Activated T-cell treated with anti-CD3 and anti-CD28 coated beads, Interleukin-2, amount 50 U/mL, for 72 hours (primary cell): ENCODE data around the gene ZNRF3. TPM values are rescaled to one million over a fixed set of nuclear protein-coding genes. Genes with fewer than 3 reads are reported as not detected.
"Not testable (repeated sequence)": the region's sequence is repeated elsewhere in the genome, so short reads cannot be mapped to it uniquely, and the experiment has no call there.

Experiments
- ATAC-seq, 2 donors: fragments of 150-1000 bp; cut with Tn5 transposase; replicated peaks in 1 of 2; 2 replicates each; pipeline ENCODE4 v1.10.0; 2021; ENCODE audit warnings: moderate library complexity in 2 of 2, mild to moderate bottlenecking in 1 of 2
- DNase-seq, 2 donors: peaks; one replicate each; pipeline ENCODE4 v3.0.0; 2021 to 2022; ENCODE audit warnings: mixed read lengths in 1 of 2
- H3K27ac Mint-ChIP-seq: one replicate; pipeline ENCODE4 v1.8.0; 2022; ENCODE audit warnings: mild to moderate bottlenecking, moderate library complexity, mixed read lengths
- H3K27me3 Mint-ChIP-seq: one replicate; pipeline ENCODE4 v1.8.0; 2022; ENCODE audit warnings: low read depth, mixed read lengths
- H3K36me3 Mint-ChIP-seq, 2 donors: one replicate each; pipeline ENCODE4 v1.8.0; 2022; ENCODE audit warnings: mixed read lengths in 2 of 2, mild to moderate bottlenecking in 1 of 2; ENCODE audit not compliant: insufficient read depth in 2 of 2
- H3K4me1 Mint-ChIP-seq: one replicate; pipeline ENCODE4 v1.8.0; 2022; ENCODE audit warnings: low read depth, mixed read lengths
- H3K4me3 Mint-ChIP-seq, 2 donors: one replicate each; pipeline ENCODE4 v1.8.0; 2022; ENCODE audit warnings: mild to moderate bottlenecking in 2 of 2, mixed read lengths in 2 of 2, moderate library complexity in 2 of 2
- H3K9me3 Mint-ChIP-seq, 2 donors: one replicate each; pipeline ENCODE4 v1.8.0; 2022; ENCODE audit warnings: mixed read lengths in 2 of 2
- total RNA-seq, 2 donors: library from RNA; stranded (reverse); gene quantifications; one replicate each; pipeline ENCODE4 v1.2.3, GENCODE V29; 2022

Gene ZNRF3
- total RNA-seq, 2 donors from 2014 or later = 0.86 to 0.94 TPM

DNA sequence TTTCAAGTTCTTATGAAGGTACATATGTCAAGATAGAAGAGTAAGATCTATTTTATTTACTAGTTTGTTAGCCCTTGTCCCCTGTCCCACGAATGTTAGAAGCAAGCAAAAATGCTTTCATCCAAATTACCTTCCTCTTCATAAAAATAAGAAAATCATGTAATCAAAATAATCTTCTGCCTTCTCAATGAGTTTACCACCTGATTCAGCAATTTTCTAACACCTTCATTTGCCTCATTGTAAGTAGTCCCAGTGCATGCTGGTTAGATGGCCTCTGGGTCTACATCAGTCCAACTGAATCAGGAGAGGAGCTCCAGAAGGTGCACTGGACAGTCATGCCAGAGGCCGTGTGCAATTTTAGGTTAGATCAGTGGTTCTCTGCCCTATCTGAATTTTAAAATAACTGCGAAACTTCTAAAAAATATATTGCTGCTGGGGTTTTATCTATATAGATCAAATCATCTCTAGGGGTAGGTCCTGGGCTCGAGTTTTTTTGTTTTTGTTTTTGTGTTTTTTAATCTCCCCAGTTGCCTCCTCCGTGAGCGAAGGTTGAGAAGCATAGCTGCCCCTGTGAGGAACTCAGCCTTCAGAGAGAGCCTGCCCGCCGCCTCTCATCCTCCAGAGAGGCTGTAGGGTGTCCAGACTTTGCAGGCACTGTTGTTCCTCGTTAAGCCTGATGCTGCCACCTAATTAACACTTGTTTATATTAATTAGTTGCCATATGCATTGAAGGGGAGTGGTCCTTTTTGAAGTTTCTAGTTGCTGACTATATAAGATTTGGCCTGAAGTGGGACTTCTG, 146.0 kb downstream of the ZNRF3 start:
- Mint-ChIP-seq H3K4me3 (no peak overlapping the region), H3K4me1 (peaks cover 15% of the 10 kb centered on the region), H3K27me3 (peaks cover 53% of the 10 kb centered on the region), H3K27ac (no peak overlapping the region), H3K9me3 (no peaks in the 10 kb centered on the region), H3K36me3 (no peaks in the 10 kb centered on the region)
- DNase-seq = no peak
- no peak for ATAC-seq

- ATAC-seq = no peak
- H3K27me3 Mint-ChIP-seq = peaks cover 52% of the 10 kb centered on the region
- DNase-seq = no peak
- peak overlapping the region; percentile 43 to 73 for H3K4me3 Mint-ChIP-seq
- H3K36me3 Mint-ChIP-seq = no peaks in the 10 kb centered on the region
- no peaks in the 10 kb centered on the region for H3K9me3 Mint-ChIP-seq
- peaks cover 15% of the 10 kb centered on the region for H3K4me1 Mint-ChIP-seq
- H3K27ac Mint-ChIP-seq = no peak overlapping the region
Measured at GRCh38 chr22:29030016-29030617, 146.7 kb downstream of the ZNRF3 start.

GRCh38 chr22:29030618-29031226, 147.3 kb downstream of the ZNRF3 start:
- H3K4me3 Mint-ChIP-seq = peak overlapping the region; percentile 43 to 73
- ATAC-seq (peak in 1 of 2 donors; percentile 20), DNase-seq (peak in 1 of 2 donors; percentile 6)
- H3K27me3 Mint-ChIP-seq = peaks cover 47% of the 10 kb centered on the region
- no peak overlapping the region for H3K27ac Mint-ChIP-seq
- H3K9me3 Mint-ChIP-seq = no peaks in the 10 kb centered on the region
- H3K4me1 Mint-ChIP-seq = peaks cover 15% of the 10 kb centered on the region
- H3K36me3 Mint-ChIP-seq = no peaks in the 10 kb centered on the region

DNA sequence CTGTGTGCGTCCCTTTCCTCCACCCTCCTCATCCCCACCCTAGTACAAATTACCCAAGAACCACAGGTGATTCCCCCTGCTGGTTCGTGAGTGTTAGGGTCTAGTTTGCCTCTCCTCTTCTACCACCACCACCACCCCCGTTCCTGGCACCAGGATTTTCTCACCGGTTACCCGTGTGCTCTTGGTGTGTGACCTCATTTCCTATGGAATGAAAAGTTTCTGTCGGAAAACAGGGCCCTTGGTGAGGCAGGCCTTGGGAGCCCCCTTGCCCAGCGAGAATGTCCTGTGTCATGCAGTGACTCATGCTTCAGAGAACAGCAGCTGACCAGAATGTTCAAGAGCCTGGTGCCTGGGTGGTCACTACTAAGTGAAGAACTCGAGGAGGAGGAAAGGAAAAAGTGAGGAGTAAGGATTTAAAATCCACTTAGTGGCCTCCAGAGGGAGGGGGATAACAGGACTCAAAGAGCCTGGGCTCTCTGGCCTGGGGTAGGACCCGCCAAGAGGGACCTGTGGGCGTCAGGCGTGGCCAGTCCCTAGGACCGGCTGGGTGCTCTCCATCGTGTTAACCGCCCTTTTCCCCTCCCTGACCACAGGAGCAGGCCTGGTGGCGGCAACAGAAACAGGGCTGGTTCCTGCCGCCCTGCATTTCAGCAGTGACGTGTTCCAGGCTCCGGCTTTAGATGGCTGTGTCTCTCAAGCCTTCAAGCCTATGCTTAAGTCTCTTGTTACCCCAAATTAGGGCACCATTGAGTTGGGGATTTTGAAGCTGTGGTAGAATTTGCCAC, 148.0 kb downstream of the ZNRF3 start:
- DNase-seq (no peak), ATAC-seq (peak in 1 of 2 donors; percentile 50)
- Mint-ChIP-seq H3K27me3 (peaks cover 47% of the 10 kb centered on the region), H3K36me3 (no peaks in the 10 kb centered on the region), H3K27ac (no peak overlapping the region), H3K9me3 (no peaks in the 10 kb centered on the region), H3K4me3 (peak overlapping the region in 1 of 2 donors; percentile 73), H3K4me1 (peaks cover 15% of the 10 kb centered on the region)

DNA sequence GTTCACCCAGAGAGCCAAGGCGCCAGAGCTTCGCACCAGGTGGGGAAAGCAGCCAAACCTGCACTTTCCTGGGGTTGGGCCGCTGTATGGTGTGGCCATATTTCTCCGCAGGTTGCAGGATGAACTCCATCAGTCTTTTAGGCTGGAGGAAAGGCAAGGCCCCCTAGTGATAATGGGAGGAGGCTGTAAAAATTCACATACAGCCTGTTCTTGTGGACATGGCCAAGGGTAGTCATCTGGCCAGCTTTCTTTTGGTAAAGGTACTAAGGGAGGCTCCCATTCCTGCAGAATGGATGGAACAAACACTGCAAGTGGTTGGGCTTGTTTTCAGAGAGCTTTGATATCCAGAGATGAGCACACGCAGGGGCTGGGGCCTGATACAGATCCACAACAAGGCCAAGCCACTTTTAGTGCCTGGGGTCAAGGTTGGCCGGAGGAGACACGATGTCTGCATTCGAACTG, 148.7 kb downstream of the ZNRF3 start:
- H3K27me3 Mint-ChIP-seq = peaks cover 47% of the 10 kb centered on the region
- no peak for ATAC-seq
- no peak for DNase-seq
- H3K27ac Mint-ChIP-seq = no peak overlapping the region
- H3K36me3 Mint-ChIP-seq = no peaks in the 10 kb centered on the region
- H3K4me3 Mint-ChIP-seq = no peak overlapping the region
- H3K9me3 Mint-ChIP-seq = no peaks in the 10 kb centered on the region
- peaks cover 15% of the 10 kb centered on the region for H3K4me1 Mint-ChIP-seq

DNA sequence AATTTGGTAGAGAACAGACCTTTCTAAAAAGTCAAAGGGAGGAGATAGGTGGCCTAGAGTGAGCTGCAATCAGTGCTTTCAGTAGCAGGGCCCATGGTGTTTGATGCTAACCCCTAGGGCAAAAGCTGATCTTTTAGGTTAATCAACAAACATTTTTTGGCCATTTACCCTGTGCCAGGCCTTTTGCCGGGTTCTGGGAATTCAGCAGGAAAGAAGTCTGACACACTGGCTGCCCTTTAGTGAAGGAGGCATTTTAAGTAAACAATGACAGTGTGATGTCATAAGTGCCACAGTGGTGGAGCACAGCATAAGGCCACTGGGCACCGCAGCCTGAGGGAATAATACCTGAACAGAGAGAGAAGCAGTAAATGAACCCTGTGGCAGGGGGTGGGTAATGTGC, 149.2 kb downstream of the ZNRF3 start:
- no peak overlapping the region for H3K27ac Mint-ChIP-seq
- no peaks in the 10 kb centered on the region for H3K9me3 Mint-ChIP-seq
- H3K4me3 Mint-ChIP-seq = no peak overlapping the region
- DNase-seq (no peak), ATAC-seq (no peak)
- H3K4me1 Mint-ChIP-seq = peaks cover 15% of the 10 kb centered on the region
- peaks cover 47% of the 10 kb centered on the region for H3K27me3 Mint-ChIP-seq
- no peaks in the 10 kb centered on the region for H3K36me3 Mint-ChIP-seq

DNA sequence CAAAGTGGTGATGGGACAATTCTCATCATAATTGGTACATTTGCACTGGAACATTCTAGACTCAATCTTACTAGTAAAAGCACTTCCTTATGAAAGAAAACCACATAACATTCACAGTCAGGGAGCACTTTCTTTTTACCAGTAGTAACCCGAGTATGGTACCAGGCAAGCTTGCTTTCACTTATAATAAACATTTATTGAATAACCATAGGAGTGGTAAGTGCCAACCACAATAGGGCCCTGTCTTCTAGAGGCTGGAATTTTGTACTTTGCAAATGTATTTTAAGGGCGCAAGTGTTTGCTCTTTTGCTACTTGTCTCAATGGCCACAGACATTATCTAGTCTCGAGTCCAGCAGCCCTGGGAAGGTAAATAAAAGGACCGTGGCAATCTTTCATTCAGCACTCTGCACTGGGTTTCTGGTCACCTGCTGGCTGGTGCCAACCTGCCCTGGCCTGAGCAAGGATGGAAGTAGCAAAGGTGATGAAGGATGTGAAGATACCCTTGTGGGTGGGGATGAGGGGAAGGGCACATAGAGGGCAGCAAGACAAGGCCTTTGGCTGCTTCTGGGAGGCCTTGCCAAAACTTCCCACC, 154.1 kb downstream of the ZNRF3 start:
- no peak for ATAC-seq
- Mint-ChIP-seq H3K9me3 (no peaks in the 10 kb centered on the region), H3K27me3 (peaks cover 21% of the 10 kb centered on the region), H3K4me1 (no peaks in the 10 kb centered on the region), H3K36me3 (no peaks in the 10 kb centered on the region), H3K4me3 (no peak overlapping the region), H3K27ac (no peak overlapping the region)
- no peak for DNase-seq

- Mint-ChIP-seq H3K4me3 (no peak overlapping the region), H3K9me3 (no peaks in the 10 kb centered on the region), H3K27ac (no peak overlapping the region), H3K4me1 (no peaks in the 10 kb centered on the region), H3K36me3 (no peaks in the 10 kb centered on the region), H3K27me3 (peaks cover 10% of the 10 kb centered on the region)
- DNase-seq = no peak
- ATAC-seq = no peak
Measured at GRCh38 chr22:29039148-29039547, 155.8 kb downstream of the ZNRF3 start.

DNA sequence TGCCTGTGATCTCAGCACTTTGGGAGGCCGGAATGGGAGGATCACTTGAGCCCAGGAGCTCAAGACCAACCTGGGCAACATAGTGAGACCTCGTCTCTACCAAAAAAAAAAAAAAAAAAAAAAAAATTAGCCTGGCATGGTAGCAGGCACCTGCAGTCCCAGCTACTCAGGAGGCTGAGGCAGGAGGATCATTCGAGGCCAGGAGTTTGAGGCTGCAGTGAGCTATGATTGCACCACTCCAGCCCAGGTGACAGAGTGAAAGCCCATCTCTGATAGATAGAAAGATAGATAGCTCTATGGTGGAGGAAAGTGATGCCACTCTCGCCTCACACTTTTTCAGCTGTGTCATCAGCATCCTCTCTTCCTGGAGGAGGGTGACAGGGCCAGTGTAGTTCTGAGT, 156.3 kb downstream of the ZNRF3 start:
- not testable (repeated sequence) for H3K4me1 Mint-ChIP-seq
- peaks cover 10% of the 10 kb centered on the region for H3K27me3 Mint-ChIP-seq

GRCh38 chr22:29040385-29041275, 157.3 kb downstream of the ZNRF3 start:
- Mint-ChIP-seq H3K27ac (no peak overlapping the region), H3K27me3 (peaks cover 10% of the 10 kb centered on the region), H3K4me1 (no peaks in the 10 kb centered on the region), H3K9me3 (no peaks in the 10 kb centered on the region), H3K4me3 (no peak overlapping the region), H3K36me3 (no peaks in the 10 kb centered on the region)
- ATAC-seq (peak; percentile 60 to 68), DNase-seq (peak; percentile 64 to 66)

More for the DNA sequence above, 156.3 kb downstream of the ZNRF3 start:
- H3K27ac Mint-ChIP-seq, H3K36me3 Mint-ChIP-seq, H3K4me3 Mint-ChIP-seq, DNase-seq, ATAC-seq, H3K9me3 Mint-ChIP-seq: not testable (repeated sequence)

DNA sequence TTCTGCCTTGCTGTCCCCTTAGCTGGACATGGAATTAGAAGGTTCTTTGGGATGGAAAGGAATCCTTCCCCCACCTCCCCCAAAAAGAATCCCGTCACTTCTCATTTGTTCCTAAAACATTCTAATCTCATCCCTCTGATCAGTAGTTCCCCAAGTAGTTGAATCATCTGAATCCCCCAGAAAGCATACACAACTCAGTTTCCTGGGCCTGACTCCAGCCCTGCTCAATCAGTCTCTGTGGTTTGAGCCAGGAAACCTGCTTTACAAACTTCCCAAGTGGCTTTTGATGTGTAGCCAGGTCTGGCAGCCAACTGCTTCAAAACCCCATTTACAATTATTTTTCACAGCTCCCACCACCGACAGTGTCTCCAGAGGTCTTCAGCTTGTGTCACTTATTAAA, 158.0 kb downstream of the ZNRF3 start:
- no peaks in the 10 kb centered on the region for H3K36me3 Mint-ChIP-seq
- H3K27ac Mint-ChIP-seq = no peak overlapping the region
- ATAC-seq = no peak
- H3K27me3 Mint-ChIP-seq = peaks cover 10% of the 10 kb centered on the region
- H3K4me1 Mint-ChIP-seq = no peaks in the 10 kb centered on the region
- H3K4me3 Mint-ChIP-seq = no peak overlapping the region
- no peaks in the 10 kb centered on the region for H3K9me3 Mint-ChIP-seq
- DNase-seq = no peak
